HG03064 (cell line): ENCODE measurements around the gene PCDHA12.
"Not testable (repeated sequence)": the region's sequence is repeated elsewhere in the genome, so short reads cannot be mapped to it uniquely, and the experiment has no call there.

Source experiments
- ATAC-seq: cut with Tn5 transposase; IDR thresholded peaks from one replicate; pipeline ENCODE4 v1.9.1; 2021; ENCODE audit warnings: low read depth; ENCODE audit not compliant: unreplicated experiment

The PCDHA12 gene, protein sequence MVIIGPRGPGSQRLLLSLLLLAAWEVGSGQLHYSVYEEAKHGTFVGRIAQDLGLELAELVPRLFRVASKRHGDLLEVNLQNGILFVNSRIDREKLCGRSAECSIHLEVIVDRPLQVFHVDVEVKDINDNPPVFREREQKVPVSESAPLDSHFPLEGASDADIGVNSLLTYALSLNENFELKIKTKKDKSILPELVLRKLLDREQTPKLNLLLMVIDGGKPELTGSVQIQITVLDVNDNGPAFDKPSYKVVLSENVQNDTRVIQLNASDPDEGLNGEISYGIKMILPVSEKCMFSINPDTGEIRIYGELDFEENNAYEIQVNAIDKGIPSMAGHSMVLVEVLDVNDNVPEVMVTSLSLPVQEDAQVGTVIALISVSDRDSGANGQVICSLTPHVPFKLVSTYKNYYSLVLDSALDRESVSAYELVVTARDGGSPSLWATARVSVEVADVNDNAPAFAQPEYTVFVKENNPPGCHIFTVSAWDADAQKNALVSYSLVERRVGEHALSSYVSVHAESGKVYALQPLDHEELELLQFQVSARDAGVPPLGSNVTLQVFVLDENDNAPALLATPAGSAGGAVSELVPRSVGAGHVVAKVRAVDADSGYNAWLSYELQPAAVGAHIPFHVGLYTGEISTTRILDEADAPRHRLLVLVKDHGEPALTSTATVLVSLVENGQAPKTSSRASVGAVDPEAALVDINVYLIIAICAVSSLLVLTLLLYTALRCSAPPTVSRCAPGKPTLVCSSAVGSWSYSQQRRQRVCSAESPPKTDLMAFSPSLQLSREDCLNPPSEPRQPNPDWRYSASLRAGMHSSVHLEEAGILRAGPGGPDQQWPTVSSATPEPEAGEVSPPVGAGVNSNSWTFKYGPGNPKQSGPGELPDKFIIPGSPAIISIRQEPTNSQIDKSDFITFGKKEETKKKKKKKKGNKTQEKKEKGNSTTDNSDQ

DNA sequence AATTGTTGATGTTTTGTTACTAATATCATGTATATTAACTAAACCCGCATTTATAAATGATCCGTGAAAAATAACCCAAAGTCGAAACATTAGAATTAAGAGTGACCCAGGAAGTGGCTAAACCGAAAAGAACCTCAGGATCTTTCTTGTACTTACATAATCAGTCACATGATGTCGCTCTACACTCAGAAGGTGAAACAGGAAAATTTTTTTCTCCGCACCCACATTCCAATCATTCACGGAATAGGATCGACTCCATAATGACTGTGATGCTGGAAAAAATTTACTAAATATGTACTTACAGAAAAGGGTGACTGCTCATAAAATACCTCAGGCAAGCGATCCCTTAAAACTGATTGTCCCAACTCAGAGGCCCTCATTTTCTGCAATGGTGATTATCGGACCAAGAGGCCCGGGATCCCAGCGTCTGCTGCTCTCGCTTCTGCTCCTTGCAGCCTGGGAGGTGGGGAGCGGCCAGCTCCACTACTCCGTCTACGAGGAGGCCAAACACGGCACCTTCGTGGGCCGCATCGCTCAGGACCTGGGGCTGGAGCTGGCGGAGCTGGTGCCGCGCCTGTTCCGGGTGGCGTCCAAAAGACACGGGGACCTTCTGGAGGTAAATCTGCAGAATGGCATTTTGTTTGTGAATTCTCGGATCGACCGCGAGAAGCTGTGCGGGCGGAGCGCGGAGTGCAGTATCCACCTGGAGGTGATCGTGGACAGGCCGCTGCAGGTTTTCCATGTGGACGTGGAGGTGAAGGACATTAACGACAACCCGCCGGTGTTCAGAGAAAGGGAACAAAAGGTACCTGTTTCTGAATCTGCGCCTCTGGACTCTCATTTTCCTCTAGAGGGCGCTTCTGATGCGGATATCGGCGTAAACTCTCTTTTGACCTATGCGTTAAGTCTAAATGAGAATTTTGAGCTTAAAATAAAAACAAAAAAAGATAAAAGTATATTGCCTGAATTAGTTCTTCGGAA lies at the start of gene PCDHA12:
PCDHA12 (plus strand) TSS at position 224 of the 981 bp plus-strand sequence; CDS start at position 389, 165 bp downstream.
- ATAC-seq: no peak

DNA sequence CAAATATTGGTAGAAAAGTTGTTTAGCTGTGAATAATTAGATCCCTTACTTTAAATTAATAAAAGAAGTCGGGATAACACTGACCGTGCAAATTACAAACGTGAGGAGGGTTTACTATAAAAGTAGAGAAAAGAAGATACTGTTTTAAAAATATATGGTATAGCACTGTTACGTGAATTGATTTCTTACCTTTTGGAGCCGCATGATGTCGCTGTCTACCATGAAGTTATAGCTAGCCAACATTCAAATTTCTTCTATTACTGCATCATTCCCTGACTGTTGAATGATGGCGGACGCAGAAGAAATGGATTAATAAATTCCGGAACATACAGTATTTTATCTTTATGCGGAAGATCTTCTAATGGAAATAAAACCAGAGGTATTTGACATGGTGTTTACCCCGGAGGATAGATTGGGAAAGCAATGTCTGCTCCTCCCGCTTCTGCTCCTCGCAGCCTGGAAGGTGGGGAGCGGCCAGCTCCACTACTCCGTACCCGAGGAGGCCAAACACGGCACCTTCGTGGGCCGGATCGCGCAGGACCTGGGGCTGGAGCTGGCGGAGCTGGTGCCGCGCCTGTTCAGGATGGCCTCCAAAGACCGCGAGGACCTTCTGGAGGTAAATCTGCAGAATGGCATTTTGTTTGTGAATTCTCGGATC lies 47.3 kb upstream of the PCDHA12 start, which contains the start of gene PCDHA6:
PCDHA6 (plus strand) TSS at position 257 of the 658 bp plus-strand sequence; CDS start at position 389, 132 bp downstream.
- no peak for ATAC-seq

DNA sequence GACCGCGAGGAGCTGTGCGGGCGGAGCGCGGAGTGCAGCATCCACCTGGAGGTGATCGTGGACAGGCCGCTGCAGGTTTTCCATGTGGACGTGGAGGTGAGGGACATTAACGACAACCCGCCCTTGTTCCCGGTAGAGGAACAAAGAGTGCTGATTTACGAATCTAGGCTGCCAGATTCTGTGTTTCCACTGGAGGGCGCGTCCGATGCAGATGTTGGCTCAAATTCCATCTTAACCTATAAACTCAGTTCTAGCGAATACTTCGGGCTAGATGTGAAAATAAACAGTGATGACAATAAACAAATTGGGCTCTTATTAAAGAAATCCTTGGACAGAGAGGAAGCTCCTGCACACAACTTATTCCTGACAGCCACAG lies 46.8 kb upstream of the PCDHA12 start:
- ATAC-seq: no peak

DNA sequence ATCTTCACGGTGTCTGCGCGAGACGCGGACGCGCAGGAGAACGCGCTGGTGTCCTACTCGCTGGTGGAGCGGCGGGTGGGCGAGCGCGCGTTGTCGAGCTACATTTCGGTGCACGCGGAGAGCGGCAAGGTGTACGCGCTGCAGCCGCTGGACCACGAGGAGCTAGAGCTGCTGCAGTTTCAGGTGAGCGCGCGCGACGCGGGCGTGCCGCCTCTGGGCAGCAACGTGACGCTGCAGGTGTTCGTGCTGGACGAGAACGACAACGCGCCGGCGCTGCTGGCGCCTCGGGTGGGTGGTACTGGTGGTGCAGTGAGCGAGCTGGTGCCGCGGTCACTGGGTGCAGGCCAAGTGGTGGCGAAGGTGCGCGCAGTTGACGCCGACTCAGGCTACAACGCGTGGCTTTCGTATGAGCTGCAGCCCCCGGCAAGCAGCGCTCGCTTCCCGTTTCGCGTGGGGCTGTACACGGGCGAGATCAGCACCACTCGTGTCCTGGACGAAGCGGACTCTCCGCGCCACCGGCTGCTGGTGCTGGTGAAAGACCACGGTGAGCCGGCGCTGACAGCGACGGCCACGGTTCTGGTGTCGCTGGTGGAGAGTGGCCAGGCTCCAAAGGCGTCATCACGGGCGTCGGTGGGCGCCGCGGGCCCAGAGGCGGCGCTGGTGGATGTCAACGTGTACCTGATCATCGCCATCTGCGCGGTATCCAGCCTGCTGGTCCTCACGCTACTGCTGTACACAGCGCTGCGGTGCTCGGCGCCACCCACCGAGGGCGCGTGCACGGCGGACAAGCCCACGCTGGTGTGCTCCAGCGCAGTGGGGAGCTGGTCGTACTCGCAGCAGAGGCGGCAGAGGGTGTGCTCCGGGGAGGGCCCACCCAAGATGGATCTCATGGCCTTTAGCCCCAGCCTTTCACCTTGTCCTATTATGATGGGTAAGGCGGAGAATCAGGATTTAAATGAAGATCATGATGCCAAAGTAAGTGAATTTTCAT lies 45.3 kb upstream of the PCDHA12 start:
- ATAC-seq: not testable (repeated sequence)

DNA sequence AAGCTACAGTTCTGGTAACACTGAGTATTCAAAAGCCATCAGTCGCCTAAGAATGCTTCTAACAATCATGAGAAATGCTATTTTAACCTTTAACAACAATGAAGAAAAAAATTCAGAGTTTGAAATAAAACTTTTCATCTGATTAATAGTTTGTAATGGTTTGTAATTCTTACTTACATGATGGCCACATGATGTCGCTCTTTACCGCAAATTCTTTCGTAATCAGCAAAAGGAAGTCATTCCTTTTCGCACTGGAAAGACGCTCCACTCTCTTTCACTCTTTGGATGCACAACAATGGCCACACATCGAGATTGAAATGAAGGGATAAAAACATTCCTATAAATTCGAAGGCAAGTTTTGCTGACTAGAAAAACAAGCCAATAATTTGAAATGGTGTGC lies 41.1 kb upstream of the PCDHA12 start, which contains the start of gene PCDHA7:
PCDHA7 (plus strand) TSS at position 277 of the 400 bp plus-strand sequence; CDS start at position 392, 115 bp downstream.
- ATAC-seq: no peak

DNA sequence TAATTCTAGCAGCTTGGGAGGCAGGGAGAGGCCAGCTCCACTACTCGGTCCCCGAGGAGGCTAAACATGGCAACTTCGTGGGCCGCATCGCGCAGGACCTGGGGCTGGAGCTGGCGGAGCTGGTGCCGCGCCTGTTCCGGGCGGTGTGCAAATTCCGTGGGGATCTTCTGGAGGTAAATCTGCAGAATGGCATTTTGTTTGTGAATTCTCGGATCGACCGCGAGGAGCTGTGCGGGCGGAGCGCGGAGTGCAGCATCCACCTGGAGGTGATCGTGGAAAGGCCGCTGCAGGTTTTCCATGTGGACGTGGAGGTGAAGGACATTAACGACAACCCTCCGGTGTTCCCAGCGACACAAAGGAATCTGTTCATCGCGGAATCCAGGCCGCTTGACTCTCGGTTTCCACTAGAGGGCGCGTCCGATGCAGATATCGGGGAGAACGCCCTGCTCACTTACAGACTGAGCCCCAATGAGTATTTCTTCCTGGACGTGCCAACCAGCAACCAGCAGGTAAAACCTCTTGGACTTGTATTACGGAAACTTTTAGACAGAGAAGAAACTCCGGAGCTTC lies 40.6 kb upstream of the PCDHA12 start:
- not testable (repeated sequence) for ATAC-seq

DNA sequence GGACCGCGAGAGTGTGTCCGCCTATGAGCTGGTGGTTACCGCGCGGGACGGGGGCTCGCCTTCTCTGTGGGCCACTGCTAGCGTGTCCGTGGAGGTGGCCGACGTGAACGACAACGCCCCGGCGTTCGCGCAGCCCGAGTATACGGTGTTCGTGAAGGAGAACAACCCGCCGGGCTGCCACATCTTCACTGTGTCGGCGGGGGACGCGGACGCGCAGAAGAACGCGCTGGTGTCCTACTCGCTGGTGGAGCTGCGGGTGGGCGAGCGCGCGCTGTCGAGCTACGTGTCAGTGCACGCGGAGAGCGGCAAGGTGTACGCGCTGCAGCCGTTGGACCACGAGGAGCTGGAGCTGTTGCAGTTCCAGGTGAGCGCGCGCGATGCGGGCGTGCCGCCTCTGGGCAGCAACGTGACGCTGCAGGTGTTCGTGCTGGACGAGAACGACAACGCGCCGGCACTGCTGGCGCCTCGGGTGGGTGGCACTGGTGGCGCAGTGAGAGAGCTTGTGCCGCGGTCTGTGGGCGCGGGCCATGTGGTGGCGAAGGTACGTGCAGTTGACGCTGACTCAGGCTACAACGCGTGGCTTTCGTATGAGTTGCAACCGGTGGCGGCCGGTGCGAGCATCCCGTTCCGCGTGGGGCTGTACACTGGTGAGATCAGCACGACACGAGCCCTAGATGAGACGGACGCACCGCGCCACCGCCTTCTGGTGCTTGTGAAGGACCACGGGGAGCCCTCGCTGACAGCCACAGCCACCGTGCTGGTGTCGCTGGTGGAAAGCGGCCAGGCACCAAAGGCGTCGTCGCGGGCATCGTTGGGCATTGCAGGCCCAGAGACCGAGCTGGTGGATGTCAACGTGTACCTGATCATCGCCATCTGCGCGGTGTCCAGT lies 39.2 kb upstream of the PCDHA12 start:
- ATAC-seq: no peak

DNA sequence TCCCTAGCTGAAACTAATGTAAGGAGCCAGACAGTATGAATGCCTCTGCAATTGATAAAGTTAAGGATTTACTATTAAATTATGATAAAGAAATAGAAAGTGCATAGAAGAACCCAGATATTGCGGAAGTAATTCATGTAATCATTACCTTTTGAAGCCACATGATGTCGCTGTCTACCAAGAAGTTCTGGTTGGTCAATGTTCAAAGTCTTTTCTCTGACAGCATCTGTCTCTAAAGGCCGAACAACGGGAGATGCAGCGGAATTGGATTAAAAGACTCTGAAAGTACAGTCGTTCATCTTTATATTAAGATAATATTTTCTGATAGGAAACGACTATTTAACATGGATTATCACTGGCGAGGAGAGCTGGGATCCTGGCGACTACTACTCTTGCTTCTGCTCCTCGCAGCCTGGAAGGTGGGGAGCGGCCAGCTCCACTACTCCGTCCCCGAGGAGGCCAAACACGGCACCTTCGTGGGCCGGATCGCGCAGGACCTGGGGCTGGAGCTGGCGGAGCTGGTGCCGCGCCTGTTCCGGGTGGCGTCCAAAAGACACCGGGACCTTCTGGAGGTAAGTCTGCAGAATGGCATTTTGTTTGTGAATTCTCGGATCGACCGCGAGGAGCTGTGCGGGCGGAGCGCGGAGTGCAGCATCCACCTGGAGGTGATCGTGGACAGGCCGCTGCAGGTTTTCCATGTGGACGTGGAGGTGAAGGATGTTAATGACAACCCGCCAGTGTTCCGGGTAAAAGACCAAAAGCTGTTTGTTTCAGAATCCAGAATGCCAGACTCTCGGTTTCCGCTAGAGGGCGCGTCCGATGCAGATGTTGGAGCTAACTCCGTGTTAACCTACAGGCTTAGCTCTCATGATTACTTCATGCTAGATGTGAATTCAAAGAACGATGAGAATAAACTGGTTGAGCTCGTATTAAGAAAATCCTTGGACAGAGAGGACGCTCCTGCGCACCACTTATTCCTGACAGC lies 33.8 kb upstream of the PCDHA12 start, which contains the start of gene PCDHA8:
PCDHA8 (plus strand) TSS at position 210 of the 985 bp plus-strand sequence; CDS start at position 345, 135 bp downstream.
- no peak for ATAC-seq

DNA sequence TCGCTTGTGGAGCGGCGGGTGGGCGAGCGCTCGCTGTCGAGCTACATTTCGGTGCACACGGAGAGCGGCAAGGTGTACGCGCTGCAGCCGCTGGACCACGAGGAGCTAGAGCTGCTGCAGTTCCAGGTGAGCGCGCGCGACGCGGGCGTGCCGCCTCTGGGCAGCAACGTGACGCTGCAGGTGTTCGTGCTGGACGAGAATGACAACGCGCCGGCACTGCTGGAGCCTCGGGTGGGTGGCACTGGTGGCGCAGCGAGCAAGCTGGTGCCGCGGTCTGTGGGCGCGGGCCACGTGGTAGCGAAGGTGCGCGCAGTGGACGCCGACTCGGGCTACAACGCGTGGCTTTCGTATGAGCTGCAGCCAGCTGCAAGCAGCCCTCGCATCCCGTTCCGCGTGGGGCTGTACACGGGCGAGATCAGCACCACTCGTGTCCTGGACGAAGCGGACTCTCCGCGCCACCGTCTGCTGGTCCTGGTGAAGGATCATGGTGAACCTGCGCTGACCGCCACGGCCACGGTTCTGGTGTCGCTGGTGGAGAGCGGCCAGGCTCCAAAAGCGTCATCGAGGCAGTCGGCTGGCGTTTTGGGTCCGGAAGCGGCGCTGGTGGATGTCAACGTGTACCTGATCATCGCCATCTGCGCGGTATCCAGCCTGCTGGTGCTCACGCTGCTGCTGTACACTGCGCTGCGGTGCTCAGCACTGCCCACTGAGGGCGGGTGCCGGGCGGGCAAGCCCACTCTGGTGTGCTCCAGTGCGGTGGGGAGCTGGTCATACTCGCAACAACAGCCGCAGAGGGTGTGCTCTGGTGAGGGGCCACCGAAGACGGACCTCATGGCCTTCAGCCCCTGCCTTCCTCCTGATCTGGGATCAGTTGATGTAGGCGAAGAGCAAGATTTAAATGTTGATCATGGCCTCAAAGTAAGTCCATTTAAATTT lies 32.0 kb upstream of the PCDHA12 start:
- ATAC-seq: no peak

DNA sequence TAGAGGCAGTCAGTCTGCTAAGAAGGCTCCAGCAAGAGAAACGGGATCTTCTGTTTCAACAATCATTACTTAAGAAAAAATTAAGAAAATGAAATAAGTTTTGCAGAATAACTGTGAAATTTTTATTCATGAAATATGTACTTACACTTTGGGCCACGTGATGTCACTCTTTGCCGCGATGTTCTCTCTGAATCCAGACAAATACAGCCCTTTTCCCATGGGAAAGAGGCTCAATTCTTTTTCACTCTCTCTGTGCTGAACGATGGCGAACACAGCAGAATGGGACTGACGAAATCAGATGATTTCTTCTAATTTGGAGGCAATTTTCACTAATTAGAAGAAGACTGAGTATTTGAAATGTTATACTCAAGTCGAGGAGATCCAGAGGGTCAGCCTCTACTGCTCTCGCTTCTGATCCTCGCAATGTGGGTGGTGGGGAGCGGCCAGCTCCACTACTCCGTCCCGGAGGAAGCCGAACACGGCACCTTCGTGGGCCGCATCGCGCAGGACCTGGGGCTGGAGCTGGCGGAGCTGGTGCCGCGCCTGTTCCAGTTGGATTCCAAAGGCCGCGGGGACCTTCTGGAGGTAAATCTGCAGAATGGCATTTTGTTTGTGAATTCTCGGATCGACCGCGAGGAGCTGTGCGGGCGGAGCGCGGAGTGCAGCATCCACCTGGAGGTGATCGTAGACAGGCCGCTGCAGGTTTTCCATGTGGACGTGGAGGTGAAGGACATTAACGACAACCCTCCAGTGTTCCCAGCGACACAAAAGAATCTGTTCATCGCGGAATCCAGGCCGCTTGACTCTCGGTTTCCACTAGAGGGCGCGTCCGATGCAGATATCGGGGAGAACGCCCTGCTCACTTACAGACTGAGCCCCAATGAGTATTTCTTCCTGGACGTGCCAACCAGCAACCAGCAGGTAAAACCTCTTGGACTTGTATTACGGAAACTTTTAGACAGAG lies 26.7 kb upstream of the PCDHA12 start, which contains the start of gene PCDHA9:
PCDHA9 (plus strand) TSS at position 244 of the 964 bp plus-strand sequence; CDS start at position 358, 114 bp downstream.
- not testable (repeated sequence) for ATAC-seq

DNA sequence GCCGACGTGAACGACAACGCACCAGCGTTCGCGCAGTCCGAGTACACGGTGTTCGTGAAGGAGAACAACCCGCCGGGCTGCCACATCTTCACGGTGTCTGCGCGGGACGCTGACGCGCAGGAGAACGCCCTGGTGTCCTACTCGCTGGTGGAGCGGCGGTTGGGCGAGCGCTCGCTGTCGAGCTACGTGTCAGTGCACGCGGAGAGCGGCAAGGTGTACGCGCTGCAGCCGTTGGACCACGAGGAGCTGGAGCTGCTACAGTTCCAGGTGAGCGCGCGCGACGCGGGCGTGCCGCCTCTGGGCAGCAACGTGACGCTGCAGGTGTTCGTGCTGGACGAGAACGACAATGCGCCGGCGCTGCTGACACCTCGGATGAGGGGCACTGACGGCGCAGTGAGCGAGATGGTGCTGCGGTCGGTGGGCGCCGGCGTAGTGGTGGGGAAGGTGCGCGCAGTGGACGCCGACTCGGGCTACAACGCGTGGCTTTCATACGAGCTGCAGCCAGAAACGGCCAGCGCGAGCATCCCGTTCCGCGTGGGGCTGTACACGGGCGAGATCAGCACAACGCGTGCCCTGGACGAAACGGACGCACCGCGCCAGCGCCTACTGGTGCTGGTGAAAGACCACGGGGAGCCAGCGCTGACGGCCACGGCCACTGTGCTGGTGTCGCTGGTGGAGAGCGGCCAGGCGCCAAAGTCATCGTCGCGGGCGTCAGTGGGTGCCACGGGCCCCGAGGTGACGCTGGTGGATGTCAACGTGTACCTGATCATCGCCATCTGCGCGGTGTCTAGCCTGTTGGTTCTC lies 25.1 kb upstream of the PCDHA12 start:
- ATAC-seq: not testable (repeated sequence)
